Breast epithelium (tissue), 4 donors: Measurements from ENCODE around the gene PLOD1. TPM values are rescaled to one million over a fixed set of nuclear protein-coding genes. Genes with fewer than 3 reads are reported as not detected.
"Not testable (repeated sequence)": the region's sequence is repeated elsewhere in the genome, so short reads cannot be mapped to it uniquely, and the experiment has no call there.

Experiments
- DNase-seq, 2 donors: peaks; one replicate each; pipeline ENCODE4 v3.0.0-alpha.2; 2019; ENCODE audit warnings: low spot score in 2 of 2
- H3K27ac ChIP-seq, 2 donors: fragments of 200-600 bp; sonication (generic) in 1 of 2; one replicate each; pipeline ENCODE4 v1.5.1; 2016 to 2019; ENCODE audit warnings: mild to moderate bottlenecking in 1 of 2
- H3K27me3 ChIP-seq, 2 donors: fragments of 200-600 bp; sonication (generic) in 1 of 2; one replicate each; pipeline versions ENCODE4 v1.5.1 to v1.6.0; 2017 to 2019; ENCODE audit warnings: control low read depth in 1 of 2, mild to moderate bottlenecking in 1 of 2
- H3K36me3 ChIP-seq: fragments of 200-600 bp; one replicate; pipeline ENCODE4 v1.5.1; 2019
- H3K4me1 ChIP-seq, 2 donors: fragments of 200-600 bp; sonication (generic); one replicate each; pipeline ENCODE4 v1.5.1; 2016 to 2019; ENCODE audit warnings: control low read depth in 1 of 2
- H3K4me3 ChIP-seq, 3 donors: fragments of 200-600 bp; sonication (generic); 1 replicate in 2 of 3; 2 replicates in 1 of 3; pipeline ENCODE4 v1.5.1; 2016 to 2019; ENCODE audit warnings: mild to moderate bottlenecking in 3 of 3, moderate library complexity in 2 of 3
- H3K9me3 ChIP-seq, 2 donors: fragments of 200-600 bp; sonication (generic) in 1 of 2; one replicate each; pipeline ENCODE4 v1.5.1; 2016 to 2019; ENCODE audit warnings: control low read depth in 1 of 2
- CTCF ChIP-seq, 3 donors: fragments of 450-650 bp; IDR thresholded peaks; one replicate each; pipeline ENCODE4 v1.5.1; 2016 to 2017; ENCODE audit warnings: antibody characterized with exemption in 3 of 3, mild to moderate bottlenecking in 3 of 3, moderate library complexity in 3 of 3
- POLR2A ChIP-seq: fragments of 450-650 bp; IDR thresholded peaks from one replicate; pipeline ENCODE4 v1.6.1; 2016; ENCODE audit warnings: antibody characterized with exemption, mild to moderate bottlenecking, moderate library complexity
- POLR2AphosphoS5 ChIP-seq, 3 donors: sonication (generic); formaldehyde crosslinking; IDR thresholded peaks; one replicate each; pipeline ENCODE4 v1.6.1; 2017; ENCODE audit warnings: antibody characterized with exemption in 3 of 3
- intact Hi-C: fragments of 100-400 bp; cut with DNase I; formaldehyde crosslinking; loops from one replicate; pipeline ENCODE4 v1.15.1; 2023; ENCODE audit warnings: low total_unique reads
- total RNA-seq, 3 donors: library from RNA; depleted of rRNA; stranded (reverse); fragments of >200 nt; gene quantifications; one replicate each; pipeline ENCODE4 v1.1.0, GENCODE V29; 2016

The PLOD1 gene
- total RNA-seq, 3 donors from 2014 or later = 45.9 to 86.1 (median 57.5) TPM

- H3K4me1 ChIP-seq = no peaks in the 10 kb centered on the region
- TF ChIP-seq POLR2AphosphoS5 (IDR thresholded peaks at IDR 0.05) = no peak
- no peak for TF ChIP-seq POLR2A
- no peak for TF ChIP-seq CTCF (IDR thresholded peaks at IDR 0.05)
- no peaks in the 10 kb centered on the region for H3K27me3 ChIP-seq
- intact Hi-C loops = no loop called here
- no peak for DNase-seq
- peaks cover 37% of the 10 kb centered on the region for H3K36me3 ChIP-seq
- no peak overlapping the region for H3K27ac ChIP-seq
- no peaks in the 10 kb centered on the region for H3K9me3 ChIP-seq
- no peak overlapping the region for H3K4me3 ChIP-seq
Measured at GRCh38 chr1:12005488-12006166, 71.1 kb downstream of the PLOD1 start.

GRCh38 chr1:12006167-12006921 is 71.8 kb downstream of the PLOD1 start:
- Histone ChIP-seq H3K27me3 (no peaks in the 10 kb centered on the region), H3K27ac (no peak overlapping the region), H3K9me3 (no peaks in the 10 kb centered on the region), H3K36me3 (peaks cover 36% of the 10 kb centered on the region), H3K4me3 (no peak overlapping the region), H3K4me1 (no peaks in the 10 kb centered on the region)
- intact Hi-C loops = no loop called here
- no peak for TF ChIP-seq POLR2A
- TF ChIP-seq CTCF (IDR thresholded peaks at IDR 0.05) = no peak
- no peak for TF ChIP-seq POLR2AphosphoS5 (IDR thresholded peaks at IDR 0.05)
- no peak for DNase-seq

- Histone ChIP-seq H3K36me3 (peaks cover 28% of the 10 kb centered on the region), H3K27ac (no peak overlapping the region), H3K27me3 (no peaks in the 10 kb centered on the region), H3K4me1 (no peaks in the 10 kb centered on the region), H3K9me3 (no peaks in the 10 kb centered on the region), H3K4me3 (no peak overlapping the region)
- no peak for DNase-seq
- TF ChIP-seq POLR2AphosphoS5 (IDR thresholded peaks at IDR 0.05) (no peak), POLR2A (no peak), CTCF (IDR thresholded peaks at IDR 0.05) (no peak)
- intact Hi-C loops = no loop called here
Measured at GRCh38 chr1:12007204-12007603, 72.7 kb downstream of the PLOD1 start.

GRCh38 chr1:12008355-12008754 is 73.8 kb downstream of the PLOD1 start:
- intact Hi-C loops, H3K27ac ChIP-seq, H3K4me3 ChIP-seq: not testable (repeated sequence)

GRCh38 chr1:12009318-12009947 is 74.9 kb downstream of the PLOD1 start:
- DNase-seq = no peak
- intact Hi-C loops = no loop called here
- no peaks in the 10 kb centered on the region for H3K27me3 ChIP-seq
- no peaks in the 10 kb centered on the region for H3K9me3 ChIP-seq
- H3K4me3 ChIP-seq = no peak overlapping the region
- no peak overlapping the region for H3K27ac ChIP-seq
- TF ChIP-seq CTCF (IDR thresholded peaks at IDR 0.05) (no peak), POLR2A (no peak), POLR2AphosphoS5 (IDR thresholded peaks at IDR 0.05) (no peak)
- peaks cover 23% of the 10 kb centered on the region for H3K36me3 ChIP-seq
- no peaks in the 10 kb centered on the region for H3K4me1 ChIP-seq

More at GRCh38 chr1:12008355-12008754, 73.8 kb downstream of the PLOD1 start:
- H3K36me3 ChIP-seq = peaks cover 28% of the 10 kb centered on the region
- not testable (repeated sequence) for H3K27me3 ChIP-seq, H3K4me1 ChIP-seq, DNase-seq, H3K9me3 ChIP-seq
